ENCODE data around the gene NAPEPLD. TPM values are rescaled to one million over a fixed set of nuclear protein-coding genes. Genes with fewer than 3 reads are reported as not detected.

NAPEPLD gene
- total RNA-seq, 1 experiment from 2014 or later, result 22.6 TPM

DNA sequence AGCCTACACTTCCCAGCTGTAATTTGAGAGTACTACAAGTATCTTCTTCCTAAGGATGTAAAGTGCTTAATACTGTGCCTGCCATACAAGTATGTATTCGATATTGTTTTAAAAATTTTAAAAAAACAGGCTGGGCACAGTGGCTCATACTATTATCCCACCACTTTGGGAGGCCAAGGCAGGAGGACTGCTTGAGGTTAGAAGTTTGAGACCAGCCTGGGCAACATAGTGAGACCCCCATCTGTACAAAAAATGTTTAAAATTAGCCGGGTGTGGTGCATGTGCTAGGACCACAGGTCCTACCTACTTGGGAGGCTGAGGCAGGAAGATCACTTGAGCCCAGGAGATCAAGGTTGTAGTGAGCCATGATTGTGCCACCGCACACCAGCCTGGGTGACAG lies 65.7 kb downstream of the NAPEPLD start:
- Histone ChIP-seq H3K4me3 (no peak overlapping the region), H3F3A (ENCODE audit: insufficient read depth, low read depth) (no peaks in the 10 kb centered on the region; the same call in 1 of the 2 replicates), H3K4me2 (no peak overlapping the region), H3K4me1 (replicated peaks; ENCODE audit: insufficient read depth) (no peaks in the 10 kb centered on the region), H3K79me2 (ENCODE audit: low read depth) (peaks cover 26% of the 10 kb centered on the region), H3K27ac (no peak overlapping the region), H3K27me3 (ENCODE audit: insufficient read depth, low read depth) (no peaks in the 10 kb centered on the region), H3K9me3 (ENCODE audit: insufficient read depth, low read depth) (no peaks in the 10 kb centered on the region), H2AFZ (no peak overlapping the region), H3K9me2 (ENCODE audit: insufficient read depth) (no peaks in the 10 kb centered on the region), H4K20me1 (ENCODE audit: insufficient read depth) (no peaks in the 10 kb centered on the region; the same call in 1 of the 2 replicates), H3K36me3 (ENCODE audit: low read depth) (peaks cover 17% of the 10 kb centered on the region; the same call in 1 of the 2 replicates)
- intact Hi-C loops (cut with micrococcal nuclease; ENCODE audit: unreplicated experiment), result no loop called here
- TF ChIP-seq EZH2 (IDR thresholded peaks at IDR 0.05; ENCODE audit: low read depth), result no peak
- TF ChIP-seq, protein P1, sequence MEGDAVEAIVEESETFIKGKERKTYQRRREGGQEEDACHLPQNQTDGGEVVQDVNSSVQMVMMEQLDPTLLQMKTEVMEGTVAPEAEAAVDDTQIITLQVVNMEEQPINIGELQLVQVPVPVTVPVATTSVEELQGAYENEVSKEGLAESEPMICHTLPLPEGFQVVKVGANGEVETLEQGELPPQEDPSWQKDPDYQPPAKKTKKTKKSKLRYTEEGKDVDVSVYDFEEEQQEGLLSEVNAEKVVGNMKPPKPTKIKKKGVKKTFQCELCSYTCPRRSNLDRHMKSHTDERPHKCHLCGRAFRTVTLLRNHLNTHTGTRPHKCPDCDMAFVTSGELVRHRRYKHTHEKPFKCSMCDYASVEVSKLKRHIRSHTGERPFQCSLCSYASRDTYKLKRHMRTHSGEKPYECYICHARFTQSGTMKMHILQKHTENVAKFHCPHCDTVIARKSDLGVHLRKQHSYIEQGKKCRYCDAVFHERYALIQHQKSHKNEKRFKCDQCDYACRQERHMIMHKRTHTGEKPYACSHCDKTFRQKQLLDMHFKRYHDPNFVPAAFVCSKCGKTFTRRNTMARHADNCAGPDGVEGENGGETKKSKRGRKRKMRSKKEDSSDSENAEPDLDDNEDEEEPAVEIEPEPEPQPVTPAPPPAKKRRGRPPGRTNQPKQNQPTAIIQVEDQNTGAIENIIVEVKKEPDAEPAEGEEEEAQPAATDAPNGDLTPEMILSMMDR (conservative IDR thresholded peaks at IDR 0.05), result no peak
- ChIA-PET POLR2A (ENCODE audit: unreplicated experiment) (no interaction called here), CTCF (no interaction called here)
- no peak for DNase-seq
- no TSS peak for BruUV-seq (replicated peaks)

DNA sequence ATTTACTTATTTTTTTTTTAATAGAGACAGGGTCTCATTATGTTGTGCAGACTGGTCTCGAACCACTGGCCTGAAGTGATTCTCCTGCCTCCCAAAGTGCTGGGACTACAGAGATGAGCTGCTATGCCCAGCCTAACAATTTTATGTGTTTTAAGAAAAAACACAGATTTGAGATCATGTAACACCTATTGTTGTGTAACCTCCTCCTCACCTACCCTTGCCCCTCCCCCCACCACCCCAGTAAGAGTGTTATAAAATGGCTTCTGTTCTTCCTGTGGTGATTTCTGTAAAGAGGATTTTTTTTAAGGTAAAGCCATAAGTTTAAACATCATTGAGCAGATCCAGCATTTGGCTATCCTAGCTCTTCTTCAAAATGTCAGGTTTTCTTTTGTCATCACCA lies 66.4 kb downstream of the NAPEPLD start:
- Histone ChIP-seq H3K36me3 (ENCODE audit: low read depth) (peaks cover 13% of the 10 kb centered on the region; the same call in 1 of the 2 replicates), H4K20me1 (ENCODE audit: insufficient read depth) (no peaks in the 10 kb centered on the region; the same call in 1 of the 2 replicates), H3K27ac (no peak overlapping the region), H3K27me3 (ENCODE audit: insufficient read depth, low read depth) (no peaks in the 10 kb centered on the region), H3K9me2 (ENCODE audit: insufficient read depth) (no peaks in the 10 kb centered on the region), H3K4me2 (no peak overlapping the region), H3F3A (ENCODE audit: insufficient read depth, low read depth) (no peaks in the 10 kb centered on the region; the same call in 1 of the 2 replicates), H3K4me1 (replicated peaks; ENCODE audit: insufficient read depth) (no peaks in the 10 kb centered on the region), H3K4me3 (no peak overlapping the region), H3K9me3 (ENCODE audit: insufficient read depth, low read depth) (no peaks in the 10 kb centered on the region), H3K79me2 (ENCODE audit: low read depth) (peaks cover 33% of the 10 kb centered on the region), H2AFZ (no peak overlapping the region)
- no TSS peak for BruUV-seq (replicated peaks)
- ChIA-PET POLR2A (ENCODE audit: unreplicated experiment) (interaction anchor here (0.6 kb wide), 1 partner anchor 45 kb away, joined by 7 read pairs; no protein-coding TSS in a partner anchor), CTCF (no interaction called here)
- intact Hi-C loops (cut with micrococcal nuclease; ENCODE audit: unreplicated experiment), result no loop called here
- DNase-seq, result no peak
- TF ChIP-seq, protein P1 (conservative IDR thresholded peaks at IDR 0.05), result no peak
- no peak for TF ChIP-seq EZH2 (IDR thresholded peaks at IDR 0.05; ENCODE audit: low read depth)

DNA sequence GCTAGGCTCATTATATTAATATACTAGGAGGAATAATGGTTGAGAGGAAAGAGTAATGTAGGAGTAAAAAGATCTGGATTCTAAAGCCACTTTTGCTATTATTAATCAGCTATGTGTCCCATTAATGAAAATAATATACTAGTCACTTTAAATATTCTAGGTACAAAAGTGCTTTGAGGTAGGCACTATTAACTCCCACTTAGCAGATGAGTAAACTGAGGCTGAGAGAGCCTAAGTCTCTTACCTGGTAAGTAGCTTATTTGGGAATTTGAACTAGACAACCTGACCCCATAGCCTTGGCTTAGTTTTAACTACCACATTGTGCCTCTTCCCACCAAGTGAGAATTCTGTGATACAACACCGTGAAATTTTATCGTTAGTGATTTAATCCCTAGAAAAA lies 68.0 kb downstream of the NAPEPLD start:
- Histone ChIP-seq H3K79me2 (ENCODE audit: low read depth) (peaks cover 49% of the 10 kb centered on the region), H3K36me3 (ENCODE audit: low read depth) (peaks cover 5% of the 10 kb centered on the region; the same call in 1 of the 2 replicates), H3F3A (ENCODE audit: insufficient read depth, low read depth) (peaks cover 3% of the 10 kb centered on the region; the same call in 1 of the 2 replicates), H3K4me3 (no peak overlapping the region), H4K20me1 (ENCODE audit: insufficient read depth) (no peaks in the 10 kb centered on the region; the same call in 1 of the 2 replicates), H3K9me3 (ENCODE audit: insufficient read depth, low read depth) (no peaks in the 10 kb centered on the region), H3K27ac (no peak overlapping the region), H2AFZ (no peak overlapping the region), H3K4me2 (no peak overlapping the region), H3K4me1 (replicated peaks; ENCODE audit: insufficient read depth) (peaks cover 13% of the 10 kb centered on the region), H3K9me2 (ENCODE audit: insufficient read depth) (no peaks in the 10 kb centered on the region), H3K27me3 (ENCODE audit: insufficient read depth, low read depth) (no peaks in the 10 kb centered on the region)
- intact Hi-C loops (cut with micrococcal nuclease; ENCODE audit: unreplicated experiment), result no loop called here
- no TSS peak for BruUV-seq (replicated peaks)
- no peak for DNase-seq
- CTCF ChIA-PET, result no interaction called here
- POLR2A ChIA-PET (ENCODE audit: unreplicated experiment), result no interaction called here
- TF ChIP-seq, protein P1 (conservative IDR thresholded peaks at IDR 0.05), result no peak
- TF ChIP-seq EZH2 (IDR thresholded peaks at IDR 0.05; ENCODE audit: low read depth), result no peak

Data from PC-9 (cell line).